ENCODE measurements around the gene DOK7.

Gene DOK7, protein sequence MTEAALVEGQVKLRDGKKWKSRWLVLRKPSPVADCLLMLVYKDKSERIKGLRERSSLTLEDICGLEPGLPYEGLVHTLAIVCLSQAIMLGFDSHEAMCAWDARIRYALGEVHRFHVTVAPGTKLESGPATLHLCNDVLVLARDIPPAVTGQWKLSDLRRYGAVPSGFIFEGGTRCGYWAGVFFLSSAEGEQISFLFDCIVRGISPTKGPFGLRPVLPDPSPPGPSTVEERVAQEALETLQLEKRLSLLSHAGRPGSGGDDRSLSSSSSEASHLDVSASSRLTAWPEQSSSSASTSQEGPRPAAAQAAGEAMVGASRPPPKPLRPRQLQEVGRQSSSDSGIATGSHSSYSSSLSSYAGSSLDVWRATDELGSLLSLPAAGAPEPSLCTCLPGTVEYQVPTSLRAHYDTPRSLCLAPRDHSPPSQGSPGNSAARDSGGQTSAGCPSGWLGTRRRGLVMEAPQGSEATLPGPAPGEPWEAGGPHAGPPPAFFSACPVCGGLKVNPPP

DNA sequence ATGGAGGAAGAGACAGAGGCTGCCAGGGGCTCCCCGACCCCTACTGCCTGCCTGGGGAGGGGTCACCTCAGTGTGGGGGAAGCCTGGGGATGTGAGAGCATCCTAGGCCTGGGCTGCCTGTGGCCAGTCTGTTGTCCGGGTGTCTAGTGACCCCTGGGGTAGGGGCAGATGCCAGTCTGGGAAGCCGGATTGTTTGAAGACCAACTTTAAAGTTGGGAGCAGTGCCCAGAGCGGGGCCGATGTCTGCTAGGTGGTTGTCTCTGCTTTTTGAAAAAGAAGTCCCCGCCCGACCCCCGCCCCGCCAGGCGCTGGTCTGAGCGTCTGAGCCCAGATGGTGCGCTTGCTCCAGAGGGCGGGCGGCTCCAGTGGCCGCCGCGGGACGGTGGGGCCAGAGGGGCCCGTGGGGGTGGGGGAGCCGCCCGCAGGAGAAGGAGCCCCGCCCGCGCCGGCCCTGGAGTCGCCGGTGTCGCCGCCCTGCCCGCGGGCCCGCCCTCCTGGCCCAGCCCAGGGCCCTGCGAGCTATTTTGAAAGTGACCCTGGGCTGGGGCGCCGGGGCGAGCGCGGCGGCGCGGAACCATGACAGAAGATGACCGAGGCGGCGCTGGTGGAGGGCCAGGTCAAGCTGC, at the start of gene DOK7:
DOK7 (plus strand) TSS at position 517 of the 626 bp plus-strand sequence; CDS start at position 587, 70 bp downstream.
- no peak for DNase-seq

DNA sequence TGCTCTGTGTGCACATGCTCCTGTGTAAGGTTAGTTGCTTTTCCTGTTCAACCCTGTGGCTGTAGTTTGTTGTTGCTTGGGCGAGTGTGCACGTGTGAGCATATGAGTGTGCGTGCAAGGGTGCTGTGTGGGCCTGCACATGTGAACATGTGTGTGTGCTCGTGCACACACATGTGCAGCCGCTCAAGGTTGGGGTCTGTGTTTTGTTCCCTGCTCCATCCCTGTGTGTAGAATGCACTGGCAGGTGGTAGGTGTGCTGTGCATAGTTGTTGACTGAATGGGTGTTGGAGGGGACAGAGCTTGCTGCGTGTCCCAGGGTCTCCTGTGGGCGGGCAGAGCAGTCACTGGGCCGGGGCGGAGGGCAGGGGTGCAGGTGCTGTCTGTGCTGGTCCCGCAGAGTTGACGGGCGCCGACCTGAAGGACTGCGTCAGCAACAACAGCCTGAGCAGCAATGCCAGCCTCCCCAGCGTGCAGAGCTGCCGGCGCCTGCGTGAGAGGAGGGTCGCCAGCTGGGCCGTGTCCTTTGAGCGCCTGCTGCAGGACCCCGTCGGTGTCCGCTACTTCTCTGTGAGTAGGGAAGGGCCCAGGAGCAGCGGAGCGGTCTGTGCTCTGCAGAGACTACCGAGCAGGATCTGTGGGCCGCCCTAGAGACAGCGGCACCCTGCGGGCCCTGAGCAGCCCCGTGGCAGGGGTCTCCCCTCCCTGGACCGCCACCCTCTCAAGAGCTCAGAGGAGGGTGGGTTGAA, 49.3 kb upstream of the DOK7 start:
- no peak for DNase-seq

DNA sequence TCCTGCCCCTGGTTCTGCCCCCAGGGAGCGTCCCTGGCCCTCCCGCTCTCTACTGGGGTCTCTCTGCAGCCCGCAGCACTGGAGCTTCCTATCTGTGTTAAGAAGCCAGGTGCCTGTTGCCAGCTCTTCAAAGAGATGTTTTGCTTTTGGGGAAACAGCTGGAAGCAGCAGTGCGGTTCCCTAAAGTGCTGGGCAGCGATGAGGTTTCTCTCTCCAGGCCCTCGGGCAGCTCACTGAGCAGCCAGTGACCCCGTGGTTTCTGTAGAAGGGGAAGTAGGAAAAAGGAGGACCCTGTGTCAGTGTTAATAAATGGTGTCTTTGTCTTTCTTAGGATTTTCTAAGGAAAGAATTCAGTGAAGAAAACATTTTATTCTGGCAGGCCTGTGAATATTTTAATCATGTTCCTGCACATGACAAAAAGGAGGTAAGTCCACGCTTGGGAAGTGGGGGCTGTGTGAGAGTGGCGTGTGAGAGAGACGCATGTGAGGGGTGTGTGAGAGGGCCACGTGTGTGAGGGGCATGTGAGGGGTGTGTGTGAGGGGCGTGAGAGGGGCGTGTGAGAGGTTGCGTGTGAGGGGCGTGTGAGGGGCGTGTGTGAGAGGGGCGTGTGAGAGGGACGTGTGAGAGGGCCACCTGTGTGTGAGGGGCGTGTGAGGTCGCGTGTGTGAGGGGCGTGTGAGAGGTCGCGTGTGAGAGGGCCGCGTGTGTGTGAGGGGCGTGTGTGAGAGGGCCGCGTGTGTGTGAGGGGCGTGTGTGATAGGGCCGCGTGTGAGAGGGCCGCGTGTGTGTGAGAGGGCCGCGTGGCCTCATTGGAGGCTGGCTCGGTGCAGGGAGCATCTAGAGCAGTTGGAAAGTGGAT, 48.5 kb upstream of the DOK7 start:
- DNase-seq: no peak

DNA sequence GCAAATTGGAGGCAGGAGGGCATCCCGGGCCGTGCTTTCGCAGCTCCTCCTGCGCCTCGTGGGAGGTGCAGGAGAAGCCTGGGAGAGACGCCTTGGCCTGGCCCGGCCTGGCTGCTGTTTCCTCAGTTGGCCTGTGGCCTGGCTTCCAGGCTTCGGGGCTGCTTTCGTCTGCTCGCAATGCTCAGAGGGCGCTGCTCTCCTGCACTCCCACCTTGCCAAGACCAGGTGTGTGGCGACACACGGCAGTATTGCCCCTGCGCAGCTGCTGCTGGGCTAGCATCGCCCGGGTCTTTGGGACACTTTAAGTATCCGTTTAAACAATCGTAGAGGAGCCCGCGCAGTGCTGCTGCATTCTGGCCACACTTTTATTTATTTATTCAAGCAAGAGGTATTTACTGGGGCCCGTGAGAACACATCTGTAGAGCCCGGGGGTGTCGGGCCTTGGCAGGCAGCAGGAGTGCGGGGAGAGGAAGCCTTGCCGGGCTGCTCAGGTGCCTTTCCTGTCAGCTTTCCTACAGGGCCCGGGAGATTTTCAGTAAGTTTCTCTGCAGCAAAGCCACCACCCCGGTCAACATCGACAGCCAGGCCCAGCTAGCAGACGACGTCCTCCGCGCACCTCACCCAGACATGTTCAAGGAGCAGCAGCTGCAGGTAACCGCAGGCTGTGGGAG, 47.5 kb upstream of the DOK7 start:
- DNase-seq: no peak

DNA sequence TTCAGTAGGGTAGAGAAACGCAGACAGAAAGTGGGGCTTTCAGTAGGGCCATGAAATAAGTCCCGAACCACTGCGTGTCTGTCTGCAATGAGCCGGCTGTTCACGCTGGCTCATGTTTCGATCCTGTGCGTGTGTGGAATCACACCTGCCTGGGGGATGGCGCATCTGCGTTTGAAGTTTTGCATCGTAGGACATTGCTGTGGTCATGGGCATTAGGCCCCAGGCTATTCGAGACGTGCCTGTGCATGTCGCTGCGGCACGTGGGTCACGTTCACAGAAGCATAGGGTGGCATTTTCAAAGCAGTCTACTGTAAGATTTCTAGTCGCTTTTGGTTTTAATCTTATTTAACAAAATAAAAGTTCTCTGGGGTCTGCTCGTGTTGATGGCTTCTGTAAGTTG, 46.8 kb upstream of the DOK7 start:
- no peak for DNase-seq

DNA sequence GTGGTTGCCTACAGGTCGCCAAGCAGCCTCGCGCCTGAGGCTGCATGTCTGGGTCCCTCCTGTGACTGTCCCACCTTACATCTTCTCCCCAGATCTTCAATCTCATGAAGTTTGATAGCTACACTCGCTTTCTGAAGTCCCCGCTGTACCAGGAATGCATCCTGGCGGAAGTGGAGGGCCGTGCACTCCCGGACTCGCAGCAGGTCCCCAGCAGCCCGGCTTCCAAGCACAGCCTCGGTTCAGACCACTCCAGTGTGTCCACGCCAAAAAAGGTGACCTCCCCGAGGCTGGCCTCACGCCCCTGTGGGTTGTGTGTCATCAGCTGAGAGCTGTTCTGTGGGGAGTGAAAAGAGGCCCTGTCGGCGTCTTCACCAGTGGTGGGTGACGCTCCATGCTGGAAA, 46.3 kb upstream of the DOK7 start:
- DNase-seq: no peak

DNA sequence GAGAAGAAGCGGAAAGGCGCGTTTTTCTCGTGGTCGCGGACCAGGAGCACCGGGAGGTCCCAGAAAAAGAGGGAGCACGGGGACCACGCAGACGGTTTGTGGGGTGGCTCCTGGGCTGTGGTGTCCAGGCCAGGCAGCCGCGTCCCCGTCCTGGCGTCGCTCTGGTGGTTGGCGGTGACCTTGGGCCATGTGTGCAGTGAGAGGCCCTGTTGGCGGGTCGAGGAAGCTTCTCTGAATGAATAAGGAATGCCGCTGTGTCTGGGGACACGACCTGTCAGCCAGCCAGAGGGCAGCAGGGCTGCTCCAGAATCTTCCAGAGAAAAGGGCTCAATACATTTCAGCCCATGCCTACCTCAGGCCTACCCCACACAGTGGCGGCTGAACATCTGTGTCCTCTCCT, 45.7 kb upstream of the DOK7 start:
- no peak for DNase-seq

DNA sequence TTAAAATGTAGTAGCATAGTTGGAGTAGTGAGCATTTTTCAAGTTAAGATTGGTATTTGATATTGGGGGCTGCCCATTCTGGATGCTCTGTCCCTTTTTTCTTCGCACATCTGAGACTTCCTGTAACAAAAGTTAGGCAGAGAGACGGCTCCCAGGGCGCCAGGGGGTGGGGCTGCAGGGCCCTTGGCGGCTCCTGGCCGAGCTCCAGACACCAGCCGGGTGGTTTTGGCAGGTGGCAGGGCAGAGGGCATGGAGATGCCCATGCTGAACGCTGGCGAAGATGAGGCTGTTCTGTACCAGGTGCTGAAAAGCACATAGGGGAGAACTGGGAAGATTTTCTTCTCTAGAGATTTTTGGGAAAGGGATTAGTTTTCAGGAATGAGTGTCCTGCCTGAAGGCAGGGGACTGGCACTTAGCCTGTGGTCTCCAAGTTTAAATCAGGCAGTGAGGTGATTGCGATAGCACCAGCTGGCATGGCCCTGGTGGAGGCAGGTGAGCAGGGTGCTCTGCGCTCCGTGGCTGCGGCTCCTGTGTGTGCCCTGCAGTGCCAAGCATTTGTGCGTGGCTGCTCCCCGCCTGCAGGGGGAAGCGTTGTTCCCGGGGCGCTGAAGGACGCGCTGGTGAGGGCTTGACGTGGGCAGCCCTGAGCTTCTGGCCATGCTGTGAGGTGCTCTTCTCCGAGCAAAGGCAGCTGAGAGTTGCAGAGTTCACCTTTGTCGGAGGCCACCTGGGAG, 44.9 kb upstream of the DOK7 start:
- no peak for DNase-seq

DNA sequence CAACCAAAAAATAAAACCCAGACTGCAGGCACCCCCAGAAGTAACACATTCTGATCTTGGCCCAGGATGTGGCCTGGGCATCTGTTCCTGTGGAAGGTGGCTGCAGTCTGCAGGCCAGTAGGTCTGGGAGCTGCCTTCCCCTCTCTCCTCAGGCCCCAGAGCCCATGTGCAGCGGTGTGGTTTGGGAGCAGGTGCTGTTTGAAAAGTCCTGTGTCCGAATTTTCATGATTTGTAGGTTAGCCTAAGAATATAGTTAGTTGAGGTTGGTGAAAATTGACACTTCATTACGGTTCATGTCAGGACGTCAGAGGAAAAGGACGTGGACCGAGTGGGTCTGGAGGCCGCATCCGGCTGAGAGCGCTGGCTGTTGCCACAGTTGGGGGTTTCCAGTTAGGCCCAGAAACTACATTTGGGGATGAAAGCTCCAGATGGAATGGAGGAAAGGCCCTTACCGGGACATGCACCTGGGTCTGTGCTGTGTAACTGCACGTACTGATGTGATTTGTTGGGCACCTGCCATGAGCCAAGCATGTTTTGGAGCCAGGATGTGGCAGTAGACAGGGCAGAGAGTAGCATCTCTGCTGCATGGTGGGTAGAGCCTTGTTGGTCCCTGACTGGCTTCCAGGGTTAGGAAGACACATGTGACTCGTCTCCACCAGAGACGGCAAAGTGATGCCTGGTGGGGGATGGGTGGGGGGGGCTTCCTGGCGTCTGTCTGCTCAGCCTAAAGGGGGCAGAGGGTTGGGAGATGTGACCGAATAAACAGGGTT, 43.1 kb upstream of the DOK7 start:
- no peak for DNase-seq

DNA sequence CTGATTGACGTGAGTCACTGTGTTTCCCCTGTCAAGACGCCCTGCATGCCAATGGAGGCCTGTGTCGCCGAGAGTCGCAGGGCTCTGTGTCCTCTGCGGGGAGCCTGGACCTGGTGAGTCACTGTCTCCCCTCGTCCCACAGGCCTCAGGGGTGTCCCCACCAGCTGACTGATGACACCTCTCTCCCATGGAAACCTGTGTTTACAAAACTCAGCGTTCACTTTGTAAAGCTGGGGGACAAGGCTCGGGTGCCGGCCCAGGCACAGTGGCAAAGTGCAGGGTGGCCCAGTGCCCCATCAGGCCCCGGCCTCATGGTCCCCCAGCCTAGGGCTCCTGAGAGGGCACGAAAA, 42.5 kb upstream of the DOK7 start:
- no peak for DNase-seq

DNA sequence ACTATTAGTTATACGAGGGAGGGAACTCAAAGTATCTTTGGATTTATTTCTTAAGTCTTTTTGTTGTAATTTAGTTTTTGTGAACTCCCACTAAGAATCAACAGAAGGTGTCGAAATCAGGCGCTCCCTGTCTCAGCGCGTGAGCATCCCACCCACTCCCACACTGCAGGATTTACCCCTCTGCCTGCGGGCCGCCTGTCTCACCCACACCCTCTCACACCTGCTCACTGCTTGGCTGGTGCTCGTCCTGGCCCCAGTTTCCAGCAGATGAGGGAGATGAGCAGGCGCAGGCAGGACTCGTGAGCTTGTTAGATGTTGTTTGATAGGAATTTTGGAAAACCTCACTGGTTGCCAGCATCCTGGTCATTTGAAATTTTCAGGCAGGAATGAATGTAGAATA, 42.1 kb upstream of the DOK7 start:
- no peak for DNase-seq

DNA sequence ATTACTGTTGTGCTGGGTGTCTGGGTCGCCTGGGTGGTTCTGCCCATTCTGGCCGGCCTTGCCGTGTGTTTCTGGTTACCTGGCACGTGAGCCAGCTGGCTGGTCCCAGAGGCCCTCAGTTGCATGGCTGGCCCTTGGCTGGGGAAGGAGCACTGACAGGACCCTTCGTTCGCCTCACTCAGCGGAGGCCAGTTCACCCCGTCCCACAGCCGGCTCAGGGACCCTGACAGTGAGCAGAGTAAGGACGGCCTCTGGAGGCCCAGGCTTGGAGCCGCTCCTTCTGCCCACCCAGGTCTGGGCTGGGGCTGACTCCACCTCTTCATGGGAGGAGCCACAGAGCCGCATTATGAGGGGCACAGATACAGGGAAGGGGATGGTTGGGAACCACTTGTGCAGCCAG, 41.6 kb upstream of the DOK7 start:
- no peak for DNase-seq

DNA sequence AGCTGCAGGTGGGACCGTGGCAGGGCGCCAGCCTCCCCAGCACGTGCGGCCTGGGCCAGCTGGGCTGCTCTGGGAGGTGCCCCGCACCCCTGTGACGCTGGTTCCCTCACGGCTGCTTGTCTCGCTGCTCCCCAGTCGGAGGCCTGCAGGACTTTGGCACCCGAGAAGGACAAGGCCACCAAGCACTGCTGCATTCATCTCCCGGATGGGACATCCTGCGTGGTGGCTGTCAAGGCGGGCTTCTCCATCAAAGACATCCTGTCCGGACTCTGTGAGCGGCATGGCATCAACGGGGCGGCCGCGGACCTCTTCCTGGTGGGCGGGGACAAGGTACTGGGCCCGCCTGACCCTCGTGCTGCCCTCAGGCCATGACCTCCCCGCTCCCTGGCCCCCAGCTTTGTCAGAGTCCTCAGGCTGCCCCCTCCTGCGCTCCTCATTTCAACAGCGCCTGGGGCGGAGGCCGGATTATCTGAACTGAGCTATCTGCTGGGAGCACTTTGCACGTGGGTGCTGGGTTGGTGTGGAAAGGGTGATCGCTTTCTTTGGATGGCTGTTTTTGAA, 40.8 kb upstream of the DOK7 start:
- DNase-seq: no peak

DNA sequence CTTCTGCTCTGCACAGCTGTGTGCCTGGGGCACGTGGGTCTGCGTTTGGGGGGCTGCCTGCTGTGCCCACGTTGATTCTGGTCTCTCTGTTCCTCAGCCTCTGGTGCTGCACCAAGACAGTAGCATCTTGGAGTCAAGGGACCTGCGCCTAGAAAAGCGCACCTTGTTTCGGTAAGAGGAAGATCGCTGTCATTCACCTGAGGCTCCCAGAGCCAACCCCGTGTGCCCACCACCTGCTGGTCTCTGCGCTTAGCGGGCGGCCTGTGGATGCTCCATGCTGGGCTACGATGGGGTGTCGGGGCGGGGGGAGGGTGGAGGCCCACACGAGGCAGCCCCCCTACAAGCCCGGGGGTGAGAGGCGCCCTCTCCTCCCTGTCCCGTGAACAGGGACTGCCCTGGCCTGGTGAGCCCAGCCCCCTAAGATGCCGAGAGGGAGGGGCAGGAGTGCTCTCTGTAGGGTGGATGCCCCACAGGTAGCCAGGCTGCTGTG, 40.3 kb upstream of the DOK7 start:
- no peak for DNase-seq

DNA sequence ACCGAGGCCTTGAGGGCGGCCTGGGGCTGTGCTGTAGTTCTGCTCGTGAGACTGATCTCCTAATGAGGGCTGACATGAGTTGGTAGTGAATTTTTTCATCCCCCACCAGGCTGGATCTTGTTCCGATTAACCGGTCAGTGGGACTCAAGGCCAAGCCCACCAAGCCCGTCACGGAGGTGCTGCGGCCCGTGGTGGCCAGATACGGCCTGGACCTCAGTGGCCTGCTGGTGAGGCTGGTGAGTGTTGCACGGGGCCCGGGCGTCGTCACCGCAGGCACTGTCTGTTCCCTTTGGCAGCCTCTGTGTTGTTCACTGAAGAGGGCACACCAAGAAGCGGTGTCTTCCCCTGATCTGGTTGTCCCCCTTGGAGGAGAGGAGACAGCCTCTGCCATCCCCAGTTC, 39.7 kb upstream of the DOK7 start:
- DNase-seq: no peak

DNA sequence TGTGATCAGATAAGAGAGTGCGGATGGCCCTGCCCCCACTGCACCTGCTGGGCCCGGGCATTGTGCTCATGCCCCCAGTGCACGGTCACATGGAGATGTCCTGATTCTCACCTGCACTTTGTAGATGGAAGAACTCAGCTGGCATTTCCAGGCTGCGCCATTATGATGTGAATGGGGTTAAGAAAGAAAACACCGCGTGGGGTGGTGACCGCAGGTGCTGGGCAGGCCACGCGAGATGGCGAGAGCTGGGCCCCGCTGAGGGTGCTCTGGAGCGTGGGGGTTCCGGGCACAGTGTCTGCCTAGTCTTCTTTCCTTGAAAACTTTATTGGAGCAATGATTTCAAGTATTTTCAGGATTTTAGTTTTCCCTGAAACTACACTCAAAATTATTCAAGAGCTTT, 39.2 kb upstream of the DOK7 start:
- DNase-seq: no peak

DNA sequence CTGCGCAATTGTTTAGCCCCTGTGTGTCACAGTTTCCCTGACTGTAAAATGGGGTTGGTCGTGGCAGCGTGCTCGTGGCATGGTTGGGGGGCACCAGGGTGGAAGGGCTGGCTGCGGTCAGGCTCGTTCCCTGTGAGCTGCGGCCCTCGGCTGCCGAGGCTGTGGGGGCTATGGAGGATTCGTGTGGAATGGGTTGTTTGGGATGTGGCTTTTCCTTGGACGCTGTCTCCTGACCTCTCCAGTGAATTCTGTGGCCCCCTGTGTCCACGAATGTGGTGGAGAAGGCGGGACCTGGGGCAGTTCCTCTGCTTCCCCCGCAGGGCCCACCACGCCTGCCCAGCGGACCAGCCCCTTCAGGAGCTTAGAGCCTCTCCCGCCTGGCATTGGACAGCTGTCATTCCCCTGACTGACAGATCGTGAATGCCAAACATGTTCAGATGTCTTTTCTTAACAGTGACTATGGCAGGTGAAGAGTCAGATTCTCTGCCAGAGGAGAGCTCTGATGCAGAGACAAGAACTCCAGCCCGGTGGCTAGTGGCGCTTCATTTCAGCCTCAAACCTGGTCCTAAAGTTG, 38.5 kb upstream of the DOK7 start:
- DNase-seq: no peak

DNA sequence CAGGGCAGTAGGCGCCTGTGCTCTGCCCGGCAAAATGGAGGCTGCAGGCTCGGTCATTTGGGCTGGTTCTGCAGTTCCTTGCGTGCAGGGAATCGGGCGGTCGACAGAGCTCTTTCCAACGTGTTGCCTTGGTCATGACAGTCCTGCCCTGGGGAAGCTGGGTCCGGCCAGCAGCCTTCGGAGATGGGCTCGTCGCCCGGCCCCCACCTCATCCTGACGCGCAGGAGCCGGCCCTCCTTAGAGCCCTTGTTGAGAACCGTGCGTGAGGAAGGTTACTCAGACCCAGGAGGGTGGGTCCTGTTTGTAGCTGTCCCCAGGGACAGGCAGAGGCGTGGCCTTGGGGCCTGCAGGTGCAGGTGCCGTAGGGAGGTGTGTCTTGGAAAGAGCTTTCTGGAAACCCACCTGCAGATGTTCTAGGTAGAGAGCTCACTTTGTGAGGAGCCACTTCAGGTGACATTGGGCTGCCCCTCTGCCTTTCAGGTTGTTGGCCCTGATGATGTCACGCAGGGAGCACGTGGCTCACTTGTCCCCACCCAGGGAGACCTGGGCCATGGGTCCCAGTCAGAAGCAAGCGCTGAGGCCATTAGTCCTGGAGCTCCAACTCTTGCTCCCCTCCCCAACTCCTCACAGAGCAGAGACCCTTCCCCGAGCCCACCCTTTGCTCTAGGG, 36.5 kb upstream of the DOK7 start:
- no peak for DNase-seq

DNA sequence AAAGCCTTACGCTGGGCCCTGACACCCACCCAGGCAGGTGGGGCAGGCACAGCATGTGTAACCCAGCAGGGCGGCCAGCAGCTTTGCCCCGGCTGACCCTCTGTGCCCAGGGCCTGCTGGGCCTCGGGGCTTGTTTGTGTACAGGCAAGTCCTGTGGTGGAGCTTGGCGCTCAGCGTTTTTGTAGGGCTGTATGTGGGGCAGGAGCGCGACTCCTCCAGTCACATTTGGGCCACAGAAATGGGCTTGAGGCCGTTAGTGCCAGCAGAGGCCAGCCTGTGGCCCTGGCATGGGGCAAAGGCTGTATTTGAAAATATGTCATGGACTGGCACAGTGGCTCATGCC, 36.0 kb upstream of the DOK7 start:
- DNase-seq: no peak

Measured in hippocampal formation (tissue), 2 donors.